H9 (cell line): Measurements from ENCODE around the gene DOCK1. TPM values are rescaled to one million over a fixed set of nuclear protein-coding genes. Genes with fewer than 3 reads are reported as not detected.

Source experiments
- DNase-seq: peaks from one replicate; pipeline ENCODE4 v3.0.0-alpha.2; 2017
- H2AFZ ChIP-seq: one replicate; pipeline ENCODE4 v1.6.1; 2013; ENCODE audit warnings: mild to moderate bottlenecking, low read length, control low read depth, moderate library complexity
- H2AK5ac ChIP-seq: 2 replicates; pipeline ENCODE4 v1.6.1; 2013; ENCODE audit warnings: low read length, control low read depth, mixed read lengths; ENCODE audit not compliant: insufficient read length
- H2BK120ac ChIP-seq: one replicate; pipeline ENCODE4 v1.6.1; 2013; ENCODE audit warnings: low read depth, mild to moderate bottlenecking, low read length, control low read depth, inconsistent platforms; ENCODE audit not compliant: poor library complexity, severe bottlenecking
- H2BK12ac ChIP-seq: 2 replicates; pipeline ENCODE4 v1.6.1; 2013; ENCODE audit warnings: low read length, control low read depth, mixed read lengths, low read depth; ENCODE audit not compliant: insufficient read length
- H2BK15ac ChIP-seq: 2 replicates; pipeline ENCODE4 v1.6.1; 2013; ENCODE audit warnings: low read depth, low read length, control low read depth
- H2BK20ac ChIP-seq: one replicate; pipeline ENCODE4 v1.6.1; 2013; ENCODE audit warnings: low read depth, mild to moderate bottlenecking, low read length, control low read depth, inconsistent platforms; ENCODE audit not compliant: poor library complexity, severe bottlenecking
- H2BK5ac ChIP-seq: 2 replicates; pipeline ENCODE4 v1.6.1; 2013; ENCODE audit warnings: low read length, control low read depth, mixed read lengths; ENCODE audit not compliant: insufficient read length
- H3K14ac ChIP-seq: 2 replicates; pipeline ENCODE4 v1.6.1; 2013; ENCODE audit warnings: low read length, control low read depth; ENCODE audit not compliant: insufficient read depth
- H3K18ac ChIP-seq: 2 replicates; pipeline ENCODE4 v1.6.1; 2013; ENCODE audit warnings: low read depth, mild to moderate bottlenecking, mixed read lengths, low read length, control low read depth; ENCODE audit not compliant: insufficient read length
- H3K23ac ChIP-seq: 2 replicates; pipeline ENCODE4 v1.6.1; 2013; ENCODE audit warnings: low read length, control low read depth, mixed read lengths, low read depth; ENCODE audit not compliant: insufficient read length
- H3K23me2 ChIP-seq: 2 replicates; pipeline ENCODE4 v1.6.1; 2013; ENCODE audit warnings: low read depth, mild to moderate bottlenecking, mixed read lengths, low read length, control low read depth; ENCODE audit not compliant: insufficient read length, poor library complexity, severe bottlenecking
- H3K27ac ChIP-seq: 2 replicates; pipeline ENCODE4 v1.5.1; 2013; ENCODE audit warnings: low read length, control low read depth, mixed read lengths, low read depth; ENCODE audit not compliant: insufficient read length
- H3K27me3 ChIP-seq: 2 replicates; pipeline ENCODE4 v1.6.1; 2013; ENCODE audit warnings: low read length, control low read depth, inconsistent platforms; ENCODE audit not compliant: insufficient read depth
- H3K4ac ChIP-seq: 2 replicates; pipeline ENCODE4 v1.6.1; 2013; ENCODE audit warnings: low read depth, mild to moderate bottlenecking, control low read depth, inconsistent platforms, low read length, moderate library complexity
- H3K4me1 ChIP-seq: 2 replicates; pipeline ENCODE4 v1.6.1; 2013; ENCODE audit warnings: low read length, control low read depth, inconsistent platforms; ENCODE audit not compliant: insufficient read depth
- H3K4me2 ChIP-seq: 2 replicates; pipeline ENCODE4 v1.6.1; 2013; ENCODE audit warnings: low read length, control low read depth, mixed read lengths; ENCODE audit not compliant: insufficient read length, insufficient read depth
- H3K56ac ChIP-seq: 2 replicates; pipeline ENCODE4 v1.6.1; 2013; ENCODE audit warnings: low read depth, mild to moderate bottlenecking, mixed read lengths, low read length, control low read depth; ENCODE audit not compliant: insufficient read length
- H3K79me1 ChIP-seq: 2 replicates; pipeline ENCODE4 v1.6.1; 2013; ENCODE audit warnings: low read depth, mild to moderate bottlenecking, moderate library complexity, low read length, control low read depth, inconsistent platforms; ENCODE audit not compliant: insufficient read depth, poor library complexity, severe bottlenecking
- H3K79me2 ChIP-seq: 2 replicates; pipeline ENCODE4 v1.6.1; 2013; ENCODE audit warnings: low read length, control low read depth, inconsistent platforms; ENCODE audit not compliant: insufficient read depth
- H3K9ac ChIP-seq: 2 replicates; pipeline ENCODE4 v1.6.1; 2013; ENCODE audit warnings: low read length, control low read depth, mixed read lengths; ENCODE audit not compliant: insufficient read length; ENCODE audit errors: extremely low read depth
- H3K9me3 ChIP-seq: one replicate; pipeline ENCODE4 v1.6.1; 2013; ENCODE audit warnings: low read depth, low read length, inconsistent platforms; ENCODE audit not compliant: control insufficient read depth
- H3T11ph ChIP-seq: one replicate; pipeline ENCODE4 v1.6.1; 2013; ENCODE audit warnings: mild to moderate bottlenecking, low read length, control low read depth, inconsistent platforms
- H4K20me1 ChIP-seq: one replicate; pipeline ENCODE4 v1.6.1; 2013; ENCODE audit not compliant: control insufficient read depth, insufficient read length, insufficient read depth
- H4K5ac ChIP-seq: 2 replicates; pipeline ENCODE4 v1.6.1; 2013; ENCODE audit warnings: low read depth, mild to moderate bottlenecking, mixed read lengths, low read length, control low read depth; ENCODE audit not compliant: insufficient read length
- H4K8ac ChIP-seq: replicated peaks from 2 replicates; pipeline ENCODE4 v1.6.1; 2013; ENCODE audit warnings: low read length, control low read depth, mixed read lengths, low read depth; ENCODE audit not compliant: insufficient read length
- H4K91ac ChIP-seq: 2 replicates; pipeline ENCODE4 v1.6.1; 2013; ENCODE audit warnings: low read depth, mild to moderate bottlenecking, moderate library complexity, mixed read lengths, low read length, control low read depth; ENCODE audit not compliant: insufficient read length
- H3K27ac Mint-ChIP-seq, 3 experiments: 2 replicates in 2 of 3; 3 replicates in 1 of 3; pipeline ENCODE4 v1.8.0; 2020 to 2021; ENCODE audit warnings: mixed read lengths in 3 of 3, mild to moderate bottlenecking in 1 of 3, moderate library complexity in 1 of 3
- H3K27me3 Mint-ChIP-seq: 2 replicates; pipeline ENCODE4 v1.8.0; 2021; ENCODE audit warnings: low read depth, mild to moderate bottlenecking, moderate library complexity, mixed read lengths
- H3K36me3 Mint-ChIP-seq, 3 experiments: 2 replicates in 2 of 3; 3 replicates in 1 of 3; pipeline ENCODE4 v1.8.0; 2020 to 2021; ENCODE audit warnings: low read depth in 3 of 3, mixed read lengths in 3 of 3; ENCODE audit not compliant: insufficient read depth in 1 of 3
- H3K4me1 Mint-ChIP-seq, 2 experiments: 2 replicates each; pipeline ENCODE4 v1.8.0; 2020; ENCODE audit warnings: mixed read lengths in 2 of 2
- H3K4me3 Mint-ChIP-seq, 2 experiments: 2 replicates in 1 of 2; 3 replicates in 1 of 2; pipeline ENCODE4 v1.8.0; 2020 to 2021; ENCODE audit warnings: mild to moderate bottlenecking in 2 of 2, mixed read lengths in 2 of 2, moderate library complexity in 1 of 2
- H3K9me3 Mint-ChIP-seq, 2 experiments: 2 replicates in 1 of 2; 3 replicates in 1 of 2; pipeline ENCODE4 v1.8.0; 2020; ENCODE audit warnings: mild to moderate bottlenecking in 2 of 2, mixed read lengths in 2 of 2, moderate library complexity in 1 of 2
- WGBS: extraction: QIAGEN DNeasy Blood & Tissue Kit; methylation state at CpG from one replicate; pipeline ENCODE4 v1.1.7; 2013; ENCODE audit warnings: missing lambda C conversion rate, low lambda C conversion rate, mixed read lengths; ENCODE audit not compliant: insufficient read length; ENCODE audit errors: extremely low coverage; 5-methylcytosine and 5-hydroxymethylcytosine counted together
- total RNA-seq: library from RNA; stranded (reverse); gene quantifications from 2 replicates; pipeline ENCODE4 v1.2.1, GENCODE V29; 2021
- TF ChIP-seq, protein P1 (sequence below): fragments of 200-600 bp; sonication (generic); conservative IDR thresholded peaks from 3 replicates; pipeline ENCODE4 v1.8.0; 2021; ENCODE audit warnings: antibody characterized with exemption, mild to moderate bottlenecking

Gene DOCK1
- total RNA-seq, 1 experiment from 2014 or later = 57.0 TPM

- no peaks in the 10 kb centered on the region for H3K79me2 ChIP-seq
- H2BK120ac ChIP-seq = no peak overlapping the region
- no peak overlapping the region for H3K18ac ChIP-seq
Measured at GRCh38 chr10:127150136-127150535, 244.9 kb downstream of the DOCK1 start.

More at GRCh38 chr10:127150136-127150535, 244.9 kb downstream of the DOCK1 start:
- no peak overlapping the region for H3K27ac ChIP-seq
- no peak overlapping the region for H2BK12ac ChIP-seq
- no peaks in the 10 kb centered on the region for H3K23me2 ChIP-seq
- no peak overlapping the region for H4K8ac ChIP-seq
- H2AK5ac ChIP-seq = no peak overlapping the region
- no peak overlapping the region for H4K5ac ChIP-seq
- no peak overlapping the region for H3K23ac ChIP-seq
- no peak overlapping the region for H3K4ac ChIP-seq
- TF ChIP-seq, protein P1, sequence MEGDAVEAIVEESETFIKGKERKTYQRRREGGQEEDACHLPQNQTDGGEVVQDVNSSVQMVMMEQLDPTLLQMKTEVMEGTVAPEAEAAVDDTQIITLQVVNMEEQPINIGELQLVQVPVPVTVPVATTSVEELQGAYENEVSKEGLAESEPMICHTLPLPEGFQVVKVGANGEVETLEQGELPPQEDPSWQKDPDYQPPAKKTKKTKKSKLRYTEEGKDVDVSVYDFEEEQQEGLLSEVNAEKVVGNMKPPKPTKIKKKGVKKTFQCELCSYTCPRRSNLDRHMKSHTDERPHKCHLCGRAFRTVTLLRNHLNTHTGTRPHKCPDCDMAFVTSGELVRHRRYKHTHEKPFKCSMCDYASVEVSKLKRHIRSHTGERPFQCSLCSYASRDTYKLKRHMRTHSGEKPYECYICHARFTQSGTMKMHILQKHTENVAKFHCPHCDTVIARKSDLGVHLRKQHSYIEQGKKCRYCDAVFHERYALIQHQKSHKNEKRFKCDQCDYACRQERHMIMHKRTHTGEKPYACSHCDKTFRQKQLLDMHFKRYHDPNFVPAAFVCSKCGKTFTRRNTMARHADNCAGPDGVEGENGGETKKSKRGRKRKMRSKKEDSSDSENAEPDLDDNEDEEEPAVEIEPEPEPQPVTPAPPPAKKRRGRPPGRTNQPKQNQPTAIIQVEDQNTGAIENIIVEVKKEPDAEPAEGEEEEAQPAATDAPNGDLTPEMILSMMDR = no peak
- H3K79me1 ChIP-seq = no peaks in the 10 kb centered on the region
- no peak overlapping the region for H3K9ac ChIP-seq
- H3K27me3 ChIP-seq = no peaks in the 10 kb centered on the region
- no peaks in the 10 kb centered on the region for H4K20me1 ChIP-seq
- no peaks in the 10 kb centered on the region for H3K9me3 Mint-ChIP-seq
- H3T11ph ChIP-seq = no peak overlapping the region
- DNase-seq = no peak
- peaks cover 21% of the 10 kb centered on the region; the same call in 1 of the 2 replicates for H3K4me1 ChIP-seq
- peak overlapping the region in 2 of 3 experiments; percentile 59 to 95; a peak in 6 of 7 replicates for H3K27ac Mint-ChIP-seq
- H3K9me3 ChIP-seq = no peaks in the 10 kb centered on the region
- no peak overlapping the region for H2BK15ac ChIP-seq
- no peak overlapping the region for H3K4me2 ChIP-seq
- no CpG with 5 or more reads among the region's 5 CpGs for WGBS
- H2BK5ac ChIP-seq = no peak overlapping the region
- H3K4me1 Mint-ChIP-seq = peaks cover 51 to 68% of the 10 kb centered on the region in 2 experiments
- H3K36me3 Mint-ChIP-seq = peaks cover 0 to 3% (median 0%) of the 10 kb centered on the region in 3 experiments; a peak in 2 of 7 replicates
- peak overlapping the region in 1 of 2 experiments; percentile 19; a peak in 1 of 5 replicates for H3K4me3 Mint-ChIP-seq
- H2AFZ ChIP-seq = no peak overlapping the region
- H3K56ac ChIP-seq = no peak overlapping the region
- no peak overlapping the region for H2BK20ac ChIP-seq
- H3K14ac ChIP-seq = no peak overlapping the region
- no peak overlapping the region for H4K91ac ChIP-seq
- H3K27me3 Mint-ChIP-seq = no peaks in the 10 kb centered on the region
